Left lung (tissue), 10 donors: Measurements from ENCODE around the gene TBL1XR1. TPM values are rescaled to one million over a fixed set of nuclear protein-coding genes. Genes with fewer than 3 reads are reported as not detected.
A peak's percentile ranks its signal among the peaks of the same experiment; 100 is the strongest.

Source experiments
- ATAC-seq: fragments of 200-7000 bp; cut with Tn5 transposase; one replicate; pipeline ENCODE4 v1.9.1; 2020; ENCODE audit warnings: moderate library complexity
- DNase-seq, 4 donors: peaks; one replicate each; pipeline ENCODE4 v3.0.0-alpha.2; 2013 to 2020
- H3K27ac ChIP-seq, 2 donors: fragments of 200-600 bp; sonication (generic) in 1 of 2; one replicate each; pipeline versions ENCODE4 v1.5.0 to v1.8.0; 2020 to 2021
- H3K27me3 ChIP-seq, 2 donors: fragments of 200-600 bp; sonication (generic) in 1 of 2; one replicate each; pipeline versions ENCODE4 v1.5.0 to v1.8.0; 2020 to 2021
- H3K36me3 ChIP-seq, 2 donors: fragments of 200-600 bp; sonication (generic) in 1 of 2; one replicate each; pipeline versions ENCODE4 v1.5.0 to v1.8.0; 2020 to 2021
- H3K4me1 ChIP-seq, 2 donors: fragments of 200-600 bp; one replicate each; pipeline ENCODE4 v1.8.0; 2021
- H3K4me3 ChIP-seq, 2 donors: fragments of 200-600 bp; sonication (generic) in 1 of 2; one replicate each; pipeline versions ENCODE4 v1.5.0 to v1.8.0; 2020 to 2021; ENCODE audit warnings: mild to moderate bottlenecking in 1 of 2
- H3K9me3 ChIP-seq, 2 donors: fragments of 200-600 bp; sonication (generic) in 1 of 2; one replicate each; pipeline versions ENCODE4 v1.5.0 to v1.8.0; 2020 to 2021
- intact Hi-C, 2 donors: fragments of 100-400 bp; cut with DNase I; formaldehyde crosslinking; loops; one replicate each; pipeline versions ENCODE4 v1.11.2 to v1.14.2; 2022
- polyA plus RNA-seq, 6 donors: library from polyadenylated mRNA; unstranded; fragments of 120-200 nt; gene quantifications; one replicate each; pipeline ENCODE4 v1.2.1, GENCODE V29; 2013; ENCODE audit not compliant: insufficient read length in 6 of 6
- total RNA-seq, 2 donors: library from RNA; stranded (reverse); fragmentation: NEBNext Ultra II Directional; extraction: Animal tissue kit (Norgen Biotek cat#: 25700); gene quantifications; one replicate each; pipeline ENCODE4 v1.2.1, GENCODE V29; 2021
- TF ChIP-seq, protein P1 (sequence below), 2 donors: fragments of 200-600 bp; sonication (generic) in 1 of 2; IDR thresholded peaks; one replicate each; pipeline versions ENCODE4 v1.5.0 to v1.8.0; 2021; ENCODE audit warnings: antibody characterized with exemption in 2 of 2
- donor health status: DM: no; HTN: yes; CAD: no.
- donor health status: DM: no; HTN: no; CAD: no.

TBL1XR1 gene
- total and polyA plus RNA-seq, 8 donors: 116 to 202 (median 155) TPM

DNA sequence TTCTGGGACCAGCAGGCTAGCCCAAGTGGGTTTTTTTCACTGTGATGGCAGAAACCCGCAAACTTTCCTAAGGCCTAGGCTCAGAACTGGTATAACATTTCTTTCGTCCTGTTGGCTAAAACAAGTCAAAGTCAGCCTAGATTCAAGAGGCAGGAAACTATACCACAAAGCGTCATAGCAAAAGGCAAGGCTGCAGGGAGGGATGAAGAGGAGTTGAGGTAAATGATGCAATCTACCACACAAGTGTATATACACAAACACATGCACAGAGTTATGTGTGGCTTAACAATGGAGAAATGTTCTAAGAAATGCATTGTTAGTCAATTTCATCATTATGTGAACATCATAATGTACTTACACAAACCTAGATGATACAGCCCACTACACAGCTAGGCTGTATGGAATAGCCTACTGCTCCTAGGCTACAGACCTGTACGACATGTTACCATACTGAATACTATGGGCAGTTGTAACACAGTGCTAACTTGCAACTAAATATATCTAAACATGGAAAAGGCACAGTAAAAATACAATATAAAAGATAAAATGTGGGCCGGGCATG lies 225.6 kb downstream of the TBL1XR1 start:
- intact Hi-C loops: no loop called here
- no peak for ATAC-seq
- Histone ChIP-seq H3K27me3 (no peaks in the 10 kb centered on the region), H3K4me3 (no peak overlapping the region), H3K27ac (no peak overlapping the region), H3K9me3 (no peaks in the 10 kb centered on the region), H3K36me3 (no peaks in the 10 kb centered on the region), H3K4me1 (no peaks in the 10 kb centered on the region)
- TF ChIP-seq, protein P1, sequence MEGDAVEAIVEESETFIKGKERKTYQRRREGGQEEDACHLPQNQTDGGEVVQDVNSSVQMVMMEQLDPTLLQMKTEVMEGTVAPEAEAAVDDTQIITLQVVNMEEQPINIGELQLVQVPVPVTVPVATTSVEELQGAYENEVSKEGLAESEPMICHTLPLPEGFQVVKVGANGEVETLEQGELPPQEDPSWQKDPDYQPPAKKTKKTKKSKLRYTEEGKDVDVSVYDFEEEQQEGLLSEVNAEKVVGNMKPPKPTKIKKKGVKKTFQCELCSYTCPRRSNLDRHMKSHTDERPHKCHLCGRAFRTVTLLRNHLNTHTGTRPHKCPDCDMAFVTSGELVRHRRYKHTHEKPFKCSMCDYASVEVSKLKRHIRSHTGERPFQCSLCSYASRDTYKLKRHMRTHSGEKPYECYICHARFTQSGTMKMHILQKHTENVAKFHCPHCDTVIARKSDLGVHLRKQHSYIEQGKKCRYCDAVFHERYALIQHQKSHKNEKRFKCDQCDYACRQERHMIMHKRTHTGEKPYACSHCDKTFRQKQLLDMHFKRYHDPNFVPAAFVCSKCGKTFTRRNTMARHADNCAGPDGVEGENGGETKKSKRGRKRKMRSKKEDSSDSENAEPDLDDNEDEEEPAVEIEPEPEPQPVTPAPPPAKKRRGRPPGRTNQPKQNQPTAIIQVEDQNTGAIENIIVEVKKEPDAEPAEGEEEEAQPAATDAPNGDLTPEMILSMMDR (IDR thresholded peaks at IDR 0.05): no peak
- no peak for DNase-seq

DNA sequence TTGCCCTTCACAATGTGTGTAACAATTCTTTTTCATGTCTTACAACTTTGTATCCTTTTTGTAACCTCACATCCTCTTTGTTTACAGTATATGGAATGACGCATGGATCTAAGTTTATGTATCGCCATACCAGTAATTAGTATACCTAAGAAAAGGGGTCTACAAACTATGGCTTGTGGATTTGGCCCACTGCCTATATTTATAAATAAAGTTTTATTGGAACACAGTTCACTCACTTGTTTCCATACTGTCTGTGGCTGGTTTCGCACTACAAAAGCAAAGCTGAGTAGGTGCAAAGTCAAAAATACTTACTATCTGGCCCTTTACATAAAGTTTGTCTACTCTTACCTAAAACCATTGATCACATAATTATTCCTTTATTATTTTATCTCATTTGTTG lies 226.5 kb downstream of the TBL1XR1 start:
- Histone ChIP-seq H3K4me3 (no peak overlapping the region), H3K4me1 (no peaks in the 10 kb centered on the region), H3K36me3 (no peaks in the 10 kb centered on the region), H3K27ac (no peak overlapping the region), H3K27me3 (no peaks in the 10 kb centered on the region), H3K9me3 (no peaks in the 10 kb centered on the region)
- TF ChIP-seq, protein P1 (IDR thresholded peaks at IDR 0.05): no peak
- intact Hi-C loops: no loop called here
- DNase-seq: no peak
- ATAC-seq: no peak

DNA sequence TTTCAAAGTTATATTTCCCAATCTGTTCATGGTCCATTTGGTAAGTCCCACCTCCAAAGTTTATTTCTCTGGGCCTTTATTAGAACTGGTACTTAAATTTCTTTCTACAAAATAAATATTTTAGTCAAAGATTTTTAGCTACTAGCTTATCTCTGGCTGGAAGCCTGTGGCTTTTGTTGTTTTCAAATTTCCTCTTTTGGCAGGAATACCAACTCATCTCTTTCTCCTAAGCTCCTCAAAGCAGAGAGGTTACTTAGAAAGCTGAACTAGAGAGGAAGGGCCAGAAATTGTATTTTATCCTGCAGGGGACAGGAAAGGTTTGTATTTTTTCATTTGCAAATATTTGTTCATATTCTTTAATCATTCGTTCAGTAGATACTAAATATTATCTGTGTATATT lies 227.8 kb downstream of the TBL1XR1 start:
- intact Hi-C loops: no loop called here

More for the DNA sequence above, 227.8 kb downstream of the TBL1XR1 start:
- peak in 1 of 4 donors; percentile 13 for DNase-seq
- Histone ChIP-seq H3K27me3 (no peaks in the 10 kb centered on the region), H3K36me3 (no peaks in the 10 kb centered on the region), H3K9me3 (no peaks in the 10 kb centered on the region), H3K4me1 (no peaks in the 10 kb centered on the region), H3K27ac (no peak overlapping the region), H3K4me3 (no peak overlapping the region)
- TF ChIP-seq, protein P1 (IDR thresholded peaks at IDR 0.05): no peak
- ATAC-seq: no peak
